GM21529 (cell line): ENCODE data around the gene STPG1.

Experiments
- ATAC-seq: cut with Tn5 transposase; IDR thresholded peaks from one replicate; pipeline ENCODE4 v1.9.1; 2021; ENCODE audit not compliant: unreplicated experiment

The STPG1 gene

GRCh38 chr1:24373044-24373443 lies 40.5 kb downstream of the STPG1 start:
- no peak for ATAC-seq

- no peak for ATAC-seq
These were observed 43.8 kb downstream of the STPG1 start for GRCh38 chr1:24369801-24370200.

- no peak for ATAC-seq
These were observed 44.4 kb downstream of the STPG1 start for GRCh38 chr1:24369199-24369598.

GRCh38 chr1:24366707-24367106 lies 46.9 kb downstream of the STPG1 start:
- ATAC-seq = no peak

- peak; percentile 63 for ATAC-seq
These were observed 48.5 kb downstream of the STPG1 start for GRCh38 chr1:24364975-24365678.

GRCh38 chr1:24364605-24364974 lies 49.0 kb downstream of the STPG1 start:
- ATAC-seq = no peak

- no peak for ATAC-seq
These were observed 49.6 kb downstream of the STPG1 start for GRCh38 chr1:24363994-24364393.

GRCh38 chr1:24362982-24363614 lies 50.5 kb downstream of the STPG1 start:
- ATAC-seq = no peak

- no peak for ATAC-seq
These were observed 51.2 kb downstream of the STPG1 start for GRCh38 chr1:24362396-24362795.

- ATAC-seq = no peak
These were observed 51.8 kb downstream of the STPG1 start for GRCh38 chr1:24361811-24362210.

GRCh38 chr1:24360681-24361080 lies 52.9 kb downstream of the STPG1 start:
- no peak for ATAC-seq

- no peak for ATAC-seq
These were observed 56.5 kb downstream of the STPG1 start for GRCh38 chr1:24357038-24357437.

GRCh38 chr1:24355466-24355865 lies 58.1 kb downstream of the STPG1 start:
- ATAC-seq = no peak

- ATAC-seq = no peak
These were observed 60.2 kb downstream of the STPG1 start for GRCh38 chr1:24353292-24353891.

GRCh38 chr1:24351918-24352627 lies 61.5 kb downstream of the STPG1 start:
- no peak for ATAC-seq

- ATAC-seq = no peak
These were observed 62.3 kb downstream of the STPG1 start for GRCh38 chr1:24351247-24351646.

GRCh38 chr1:24349891-24350290 lies 63.7 kb downstream of the STPG1 start:
- ATAC-seq = no peak

GRCh38 chr1:24348196-24348595 lies 65.4 kb downstream of the STPG1 start:
- ATAC-seq = no peak

GRCh38 chr1:24347159-24347934 lies 66.2 kb downstream of the STPG1 start:
- no peak for ATAC-seq

- no peak for ATAC-seq
These were observed 68.2 kb downstream of the STPG1 start for GRCh38 chr1:24345334-24345733.
